H1 (cell line): Measurements from ENCODE around the gene GGA1. TPM values are rescaled to one million over a fixed set of nuclear protein-coding genes. Genes with fewer than 3 reads are reported as not detected.

Experiments used
- GABPA ChIP-seq: IDR thresholded peaks from 2 replicates; pipeline ENCODE4 v1.6.1; 2011; ENCODE audit warnings: mild to moderate bottlenecking, low read length, moderate library complexity, borderline replicate concordance; ENCODE audit not compliant: insufficient read depth
- HDAC6 ChIP-seq: IDR thresholded peaks from one replicate; pipeline ENCODE4 v1.7.1; 2012; ENCODE audit warnings: low read depth, mild to moderate bottlenecking, inconsistent platforms, low read length, moderate library complexity
- polyA plus RNA-seq, 7 experiments: library from polyadenylated mRNA; depleted of rRNA in 3 of 7; stranded (reverse) in 5 of 7; unstranded in 2 of 7; fragments of >200 nt in 5 of 7; fragments of 200-250 nt in 2 of 7; gene quantifications; 1 replicate in 5 of 7; 2 replicates in 1 of 7; 4 replicates in 1 of 7; pipeline versions ENCODE4 v1.2.1 to v1.2.3, GENCODE V29; 2011 to 2013; ENCODE audit warnings: missing spikeins in 2 of 7, mixed read lengths in 2 of 7
- total RNA-seq: library from RNA; stranded (reverse); fragmentation: NEBNext Ultra II Directional; extraction: Animal tissue kit (Norgen Biotek cat#: 25700); gene quantifications from 2 replicates; pipeline ENCODE4 v1.2.1, GENCODE V29; 2021

GGA1 gene
- total and polyA plus RNA-seq, 2 of the 8 experiments (the other 6 are each of a cell fraction or from before 2014, with no cell fraction given) = 49.3 to 57.2 TPM

DNA sequence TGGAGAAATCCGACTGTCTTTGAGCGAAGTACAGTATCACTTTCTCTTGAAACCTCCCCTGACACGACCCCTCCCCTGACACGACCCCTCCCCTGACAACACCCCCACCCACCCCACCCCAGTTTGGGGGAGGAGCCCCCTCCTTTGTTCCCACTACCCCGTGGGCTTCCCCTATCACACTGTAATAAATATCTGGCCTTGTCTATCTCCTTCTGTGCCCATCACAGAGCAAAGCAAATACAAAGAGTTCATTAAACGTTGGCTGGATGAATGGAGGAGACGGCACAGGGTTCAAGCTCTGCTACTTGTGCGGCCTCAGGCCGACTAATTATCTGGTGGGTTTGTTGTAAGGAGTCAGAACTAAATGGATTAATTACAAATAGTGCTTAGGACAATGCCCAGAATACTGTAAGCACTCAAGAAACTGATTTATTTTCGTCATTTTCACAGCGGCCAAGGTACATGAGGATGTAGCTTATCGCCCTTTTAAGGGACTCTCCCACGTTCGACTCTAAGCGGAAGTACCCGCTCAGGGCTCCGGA is 628 bp upstream of the GGA1 start (continued):
- TF ChIP-seq GABPA = peak; percentile 93
- no peak for TF ChIP-seq HDAC6
